NCI-H2171 treated with DMSO at 0.1 percent for 48 hours (cell line): ENCODE measurements around the gene F2.

Source experiments
- DNase-seq: peaks from one replicate; lab custom pipeline; 2025; lab: John Stamatoyannopoulos, UW

F2 gene

GRCh38 chr11:46743693-46744339 is 24.8 kb downstream of the F2 start:
- DNase-seq, result no peak

DNA sequence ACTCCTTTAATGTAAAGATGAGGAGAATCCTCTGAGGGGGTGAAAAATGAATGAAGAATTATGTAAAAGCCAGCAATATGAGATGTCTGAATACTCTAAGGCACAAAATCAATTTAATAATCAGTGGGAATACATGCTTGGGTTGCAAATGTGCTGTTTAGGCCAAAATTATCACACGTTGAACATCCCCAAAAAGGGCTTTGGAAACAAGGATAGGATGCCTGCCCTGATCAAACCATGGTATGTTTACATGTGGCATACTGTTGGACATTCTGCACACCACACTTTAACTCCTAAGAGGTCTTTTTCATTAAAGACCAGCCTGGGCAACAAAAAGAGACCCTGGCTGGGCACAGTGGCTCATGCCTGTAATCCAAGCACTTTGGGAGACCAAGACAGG is 26.3 kb downstream of the F2 start:
- no peak for DNase-seq

- DNase-seq, result no peak
Observed at GRCh38 chr11:46745995-46746394, 27.0 kb downstream of the F2 start.

DNA sequence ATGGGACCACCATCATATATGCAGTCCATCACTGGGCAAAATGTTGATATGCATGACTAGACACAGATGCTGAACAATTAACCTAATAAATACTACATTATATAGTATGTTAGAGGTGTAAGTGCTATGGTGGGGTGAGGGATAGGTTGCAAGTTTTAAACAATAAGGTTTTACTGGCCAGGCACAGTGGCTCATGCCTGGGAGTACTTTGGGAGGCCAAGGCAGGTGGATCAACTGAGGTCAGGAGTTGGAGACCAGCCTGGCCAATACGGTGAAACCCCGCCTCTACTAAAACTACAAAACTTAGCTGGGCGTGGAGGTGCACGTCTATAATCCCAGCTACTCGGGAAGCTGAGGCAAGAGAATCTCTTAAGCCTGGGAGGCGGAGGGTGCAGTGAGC is 28.1 kb downstream of the F2 start:
- no peak for DNase-seq

- no peak for DNase-seq
Observed at GRCh38 chr11:46755962-46756361, 36.9 kb downstream of the F2 start.

- DNase-seq, result no peak
Observed at GRCh38 chr11:46759196-46759595, 40.2 kb downstream of the F2 start.

DNA sequence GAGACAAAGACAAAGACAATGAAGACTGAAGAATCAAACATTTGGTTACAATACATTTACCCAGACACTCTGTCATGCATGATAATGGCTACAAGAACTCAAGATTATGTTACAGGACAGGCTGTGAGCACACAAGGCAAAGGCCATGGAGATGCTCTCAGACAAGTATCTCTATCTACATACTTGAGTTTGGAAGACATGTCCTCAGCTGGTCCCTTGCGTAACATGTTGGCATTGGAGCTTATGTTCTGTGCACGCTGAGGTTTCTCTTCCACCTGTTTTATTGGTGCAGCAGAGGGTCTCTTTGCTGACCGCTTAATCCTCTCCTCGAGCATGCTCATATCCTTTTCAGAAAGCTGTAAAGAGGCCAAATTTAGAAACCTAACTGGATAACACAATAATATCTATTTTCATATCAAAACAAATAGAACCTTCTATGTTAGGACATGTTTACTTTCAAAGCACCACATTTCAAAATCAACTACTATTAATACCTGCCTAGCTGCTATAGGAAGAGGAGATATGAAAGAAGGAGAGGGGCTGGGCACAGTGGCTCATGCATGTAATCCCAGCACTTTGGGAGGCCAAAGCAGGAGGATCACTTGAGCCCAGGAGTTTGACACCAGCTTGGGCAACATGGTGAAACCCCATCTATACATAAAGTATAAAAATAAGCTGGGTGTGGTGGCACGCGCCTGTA is 41.6 kb downstream of the F2 start:
- no peak for DNase-seq

- DNase-seq, result no peak
Observed at GRCh38 chr11:46761807-46762206, 42.8 kb downstream of the F2 start.

DNA sequence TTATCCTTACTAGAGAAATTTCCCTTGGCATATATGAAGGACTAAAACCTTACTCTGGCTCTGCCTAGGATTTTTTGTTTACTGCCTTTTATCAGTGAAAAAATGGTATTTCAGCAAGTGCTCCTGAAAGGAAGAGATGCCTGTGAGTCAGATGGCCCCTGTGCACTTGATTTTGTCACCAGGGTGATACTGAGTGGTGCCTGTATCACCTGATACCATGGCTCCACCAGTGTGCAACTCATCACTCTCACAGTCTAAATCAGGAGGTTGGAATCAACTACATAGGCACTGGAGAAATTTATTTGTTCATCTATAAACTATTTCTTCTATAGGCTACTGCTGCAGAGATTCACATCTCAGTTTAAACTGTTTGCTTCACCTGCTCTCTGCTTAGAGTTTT is 43.2 kb downstream of the F2 start:
- DNase-seq, result no peak

DNA sequence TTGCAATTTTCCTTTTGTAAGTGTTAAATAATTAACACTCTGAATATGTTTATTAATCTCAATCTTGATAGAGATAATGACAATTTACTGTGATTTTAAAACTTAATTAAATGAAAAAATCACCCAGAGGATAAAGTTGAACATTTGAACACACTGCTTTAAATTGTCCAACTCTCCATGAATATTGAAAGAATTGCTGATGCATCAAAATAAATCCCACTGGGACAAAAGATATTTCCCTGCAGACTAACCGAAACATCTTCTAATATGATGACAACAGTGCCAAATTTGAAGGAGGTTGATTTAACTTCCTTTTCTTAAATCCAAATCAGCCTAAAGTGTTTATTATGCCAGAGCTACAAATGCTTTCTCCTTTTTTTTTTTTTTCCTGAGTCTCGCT is 47.6 kb downstream of the F2 start:
- no peak for DNase-seq

DNA sequence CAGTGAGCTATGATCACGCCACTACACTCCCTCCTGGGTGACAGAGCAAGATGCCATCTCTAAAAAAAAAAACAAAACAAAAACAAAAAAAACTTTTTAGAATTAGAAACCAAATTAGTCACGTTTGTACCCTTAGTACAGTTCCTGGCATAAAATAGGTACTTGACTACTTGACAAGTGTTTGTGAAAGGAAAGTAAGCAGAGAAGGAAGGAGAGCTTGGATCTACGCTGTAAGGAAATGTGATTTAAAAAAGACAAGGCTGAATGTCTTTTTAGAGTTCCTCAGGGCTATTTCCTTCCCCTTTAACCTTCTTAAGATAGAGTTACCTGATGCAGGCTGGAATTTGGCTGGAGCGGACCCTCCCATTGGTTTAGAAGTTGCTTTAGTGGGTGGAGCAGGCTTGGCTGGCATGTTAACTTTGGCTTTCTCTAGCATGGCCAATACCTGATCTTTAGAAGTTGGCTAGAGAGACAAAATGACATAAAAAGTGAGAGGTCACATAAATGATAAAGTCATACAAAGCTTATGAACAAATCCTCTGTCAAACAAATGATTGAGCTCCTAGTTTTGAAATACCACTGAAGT is 50.7 kb downstream of the F2 start:
- no peak for DNase-seq

- DNase-seq, result no peak
Observed at GRCh38 chr11:46776878-46777277, 57.9 kb downstream of the F2 start.

DNA sequence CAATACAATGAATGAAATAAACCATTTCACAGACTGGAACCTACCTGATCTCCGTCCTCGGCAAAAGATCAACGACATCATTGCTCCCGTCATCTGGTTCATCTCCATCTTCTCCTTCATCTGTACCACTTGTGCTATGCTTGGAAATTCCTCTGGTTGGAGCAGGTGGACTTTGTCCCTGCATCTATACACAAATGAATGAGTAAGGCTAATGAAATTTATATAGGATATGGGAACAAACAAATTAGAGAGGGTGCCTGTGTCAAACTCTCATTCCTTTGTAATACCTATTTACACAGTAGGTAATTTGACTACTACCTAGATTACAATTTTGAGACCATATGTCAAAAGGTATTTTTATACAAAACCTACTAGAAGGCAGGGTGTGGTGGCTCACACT is 59.4 kb downstream of the F2 start:
- DNase-seq, result no peak
